ENCODE measurements around the gene CCDC73. TPM values are rescaled to one million over a fixed set of nuclear protein-coding genes. Genes with fewer than 3 reads are reported as not detected.

The CCDC73 gene
- total and polyA plus RNA-seq, 11 donors, result 0.01 TPM; not detected in 10

GRCh38 chr11:32706985-32707741 is 87.3 kb downstream of the CCDC73 start:
- no peak overlapping the region for H3K27ac ChIP-seq
- peaks cover 0 to 19% (median 3%) of the 10 kb centered on the region in 12 donors for H3K9me3 ChIP-seq
- no peak overlapping the region for H3K4me3 ChIP-seq
- no peaks in the 10 kb centered on the region for H3K4me1 ChIP-seq
- intact Hi-C loops (cut with DNase I), result no loop called here
- TF ChIP-seq CTCF (IDR thresholded peaks at IDR 0.05), result no peak
- TF ChIP-seq POLR2A (IDR thresholded peaks at IDR 0.05), result no peak
- no peak for DNase-seq
- 69 to 77% (median 72%) methylated on average over 7 of the region's 7 CpGs for WGBS, 4 donors
- no peaks in the 10 kb centered on the region for H3K36me3 ChIP-seq
- H3K27me3 ChIP-seq, result no peaks in the 10 kb centered on the region
- peak in 1 of 4 donors; percentile 59 for ATAC-seq

- DNase-seq (peak in 1 of 5 donors; percentile 31), ATAC-seq (peak in 1 of 4 donors; percentile 24)
- no peaks in the 10 kb centered on the region for H3K27me3 ChIP-seq
- intact Hi-C loops (cut with DNase I), result no loop called here
- H3K36me3 ChIP-seq, result no peaks in the 10 kb centered on the region
- H3K9me3 ChIP-seq, result peaks cover 0 to 19% (median 3%) of the 10 kb centered on the region in 12 donors
- H3K27ac ChIP-seq, result no peak overlapping the region
- TF ChIP-seq CTCF (IDR thresholded peaks at IDR 0.05), result no peak
- TF ChIP-seq POLR2A (IDR thresholded peaks at IDR 0.05), result no peak
- no peak overlapping the region for H3K4me3 ChIP-seq
- H3K4me1 ChIP-seq, result no peaks in the 10 kb centered on the region
- WGBS, 4 donors, result 80 to 91% (median 88%) methylated on average over 6 to 12 of the region's 12 CpGs
Measured at GRCh38 chr11:32705309-32706033, 89.0 kb downstream of the CCDC73 start.

- no peak overlapping the region for H3K4me3 ChIP-seq
- H3K36me3 ChIP-seq, result no peaks in the 10 kb centered on the region
- WGBS, 4 donors, result 90 to 100% (median 96%) methylated on average over 5 of the region's 5 CpGs
- no peak for ATAC-seq
- H3K27ac ChIP-seq, result no peak overlapping the region
- DNase-seq, result no peak
- H3K4me1 ChIP-seq, result no peaks in the 10 kb centered on the region
- TF ChIP-seq POLR2A (IDR thresholded peaks at IDR 0.05) (no peak), CTCF (IDR thresholded peaks at IDR 0.05) (no peak)
- intact Hi-C loops (cut with DNase I), result no loop called here
- no peaks in the 10 kb centered on the region for H3K27me3 ChIP-seq
- peaks cover 0 to 19% (median 3%) of the 10 kb centered on the region in 12 donors for H3K9me3 ChIP-seq
Measured at GRCh38 chr11:32704775-32705174, 89.7 kb downstream of the CCDC73 start.

GRCh38 chr11:32704261-32704660 is 90.2 kb downstream of the CCDC73 start:
- Histone ChIP-seq H3K4me1 (no peaks in the 10 kb centered on the region), H3K9me3 (peaks cover 0 to 19% (median 3%) of the 10 kb centered on the region in 12 donors), H3K4me3 (no peak overlapping the region), H3K27me3 (no peaks in the 10 kb centered on the region), H3K27ac (no peak overlapping the region), H3K36me3 (no peaks in the 10 kb centered on the region)
- 94 to 98% (median 96%) methylated on average over 5 to 6 of the region's 6 CpGs for WGBS, 4 donors
- TF ChIP-seq CTCF (IDR thresholded peaks at IDR 0.05), result no peak
- TF ChIP-seq POLR2A (IDR thresholded peaks at IDR 0.05), result no peak
- DNase-seq (no peak), ATAC-seq (no peak)
- intact Hi-C loops (cut with DNase I), result no loop called here
